ENCODE results near the gene RPAP2.
"Not testable (repeated sequence)": the region's sequence is repeated elsewhere in the genome, so short reads cannot be mapped to it uniquely, and the experiment has no call there.

Gene RPAP2

DNA sequence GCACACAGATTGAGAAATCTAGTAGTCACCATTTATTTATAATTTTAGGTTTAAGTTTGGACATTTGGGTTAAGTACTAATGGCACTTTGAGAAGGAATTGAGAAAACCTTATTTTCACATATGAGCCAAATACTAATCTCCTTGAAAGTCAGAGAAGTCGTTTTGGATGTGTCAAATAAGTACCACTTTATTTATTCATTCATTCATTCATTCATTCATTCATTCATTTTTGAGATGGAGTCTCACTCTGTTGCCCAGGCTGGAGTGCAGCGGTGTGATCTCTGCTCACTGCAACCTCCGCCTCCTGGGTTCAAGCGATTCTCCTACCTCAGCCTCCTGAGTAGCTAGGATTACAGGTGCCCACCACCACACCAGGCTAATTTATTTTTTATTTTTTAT, 79.1 kb downstream of the RPAP2 start:
- not testable (repeated sequence) for DNase-seq

DNA sequence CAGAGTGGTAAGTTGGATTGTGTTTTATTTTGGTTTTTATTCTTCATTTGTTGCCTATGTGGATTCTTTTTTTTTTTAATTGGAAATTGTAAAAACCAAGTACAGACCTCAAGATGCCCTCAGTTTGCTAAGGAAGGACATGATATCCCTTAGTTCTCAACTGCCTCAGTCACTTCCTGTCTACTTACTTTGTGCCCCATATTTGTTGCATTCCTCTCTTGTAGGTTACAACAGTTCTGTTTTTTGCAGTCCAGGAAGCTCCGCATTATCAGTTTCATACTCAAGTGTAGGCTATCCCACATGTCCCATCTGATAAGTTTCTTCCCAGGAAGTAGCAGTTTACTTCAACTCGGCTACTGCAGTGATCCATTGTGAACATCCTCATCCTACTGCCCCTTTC, 82.0 kb downstream of the RPAP2 start:
- DNase-seq: no peak

DNA sequence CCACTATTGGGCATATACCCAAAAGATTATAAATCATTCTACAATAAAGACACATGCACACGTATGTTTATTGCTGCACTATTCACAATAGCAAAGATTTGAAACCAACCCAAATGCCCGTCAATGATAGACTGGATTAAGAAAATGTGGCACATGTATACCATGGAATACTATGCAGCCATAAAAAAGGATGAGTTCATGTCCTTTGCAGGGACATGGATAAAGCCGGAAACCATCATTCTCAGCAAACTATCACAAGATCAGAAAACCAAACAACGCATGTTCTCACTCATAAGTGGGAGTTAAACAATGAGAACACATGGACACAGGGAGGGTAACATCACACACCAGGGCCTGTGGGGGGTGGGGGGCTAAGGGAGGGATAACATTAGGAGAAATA, 95.1 kb downstream of the RPAP2 start:
- DNase-seq: not testable (repeated sequence)

DNA sequence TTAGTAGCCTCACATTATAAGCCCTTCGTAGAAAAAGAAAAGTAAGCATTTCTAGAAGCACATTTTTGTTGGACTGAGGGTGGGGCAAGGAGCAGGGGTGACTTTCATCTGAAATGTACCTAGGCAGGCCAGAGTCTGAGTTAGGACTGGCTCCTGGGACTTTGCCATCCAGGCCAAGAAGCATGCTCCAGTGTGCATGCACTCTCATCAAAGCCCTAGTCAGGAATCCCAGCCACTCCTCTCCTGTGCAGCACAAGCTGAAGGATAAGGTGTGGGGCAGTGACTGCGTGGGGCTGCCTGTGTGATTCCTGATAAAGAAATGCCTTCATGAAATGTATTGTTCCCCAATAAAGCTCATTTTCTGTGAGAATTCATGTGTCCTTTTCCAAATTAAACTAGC, 99.7 kb downstream of the RPAP2 start:
- no peak for DNase-seq

- no peak for DNase-seq
Measured at GRCh38 chr1:92399076-92399475, 100.2 kb downstream of the RPAP2 start.

DNA sequence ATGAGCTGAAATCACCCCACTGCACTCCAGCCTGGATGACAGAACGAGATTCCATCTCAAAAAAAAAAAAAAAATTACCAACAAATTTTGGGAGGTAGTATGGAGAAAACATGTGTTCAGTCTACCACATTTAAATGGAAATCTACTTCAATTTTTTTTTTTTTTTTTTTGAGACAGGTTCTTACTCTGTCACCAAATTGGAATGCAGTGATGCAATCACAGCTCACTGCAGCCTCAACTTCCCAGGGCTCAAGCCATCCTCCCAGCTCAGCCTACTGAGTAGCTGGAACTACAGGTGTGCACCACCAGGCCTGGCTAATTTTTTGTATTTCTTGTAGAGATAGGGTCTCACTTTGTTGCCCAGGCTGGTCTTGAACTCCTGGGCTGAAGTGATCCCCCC, 105.8 kb downstream of the RPAP2 start:
- DNase-seq: no peak

GRCh38 chr1:92408825-92409224, 110.0 kb downstream of the RPAP2 start:
- DNase-seq: no peak

DNA sequence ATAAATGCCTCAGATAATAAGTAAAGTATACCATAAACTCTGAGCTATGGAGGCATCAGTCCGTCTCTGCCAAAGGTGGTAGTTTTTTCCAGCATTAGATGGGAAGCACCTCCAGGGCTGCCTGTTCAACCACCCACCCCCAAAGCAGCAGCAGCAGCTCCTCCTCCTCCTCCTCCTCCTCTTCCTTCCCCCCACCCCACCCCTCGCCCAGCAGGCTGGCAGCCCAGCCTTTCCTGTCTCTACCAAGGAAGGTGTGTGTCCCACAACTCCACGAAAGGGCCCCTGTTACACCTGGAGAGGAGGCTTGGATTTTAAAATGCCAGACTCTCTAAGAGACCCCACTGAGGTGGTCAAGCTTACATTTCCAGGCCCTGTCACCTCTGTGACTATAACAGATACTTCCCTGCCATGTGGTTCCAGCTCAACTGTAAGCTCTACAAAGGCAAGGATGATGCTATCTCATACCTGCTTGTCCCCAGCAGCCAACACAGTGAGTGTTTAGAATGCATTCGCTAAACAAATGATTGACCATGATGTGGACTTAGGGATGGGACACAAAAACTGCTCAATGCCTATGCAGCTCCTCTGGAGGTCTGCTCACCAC, 111.2 kb downstream of the RPAP2 start:
- DNase-seq: no peak

DNA sequence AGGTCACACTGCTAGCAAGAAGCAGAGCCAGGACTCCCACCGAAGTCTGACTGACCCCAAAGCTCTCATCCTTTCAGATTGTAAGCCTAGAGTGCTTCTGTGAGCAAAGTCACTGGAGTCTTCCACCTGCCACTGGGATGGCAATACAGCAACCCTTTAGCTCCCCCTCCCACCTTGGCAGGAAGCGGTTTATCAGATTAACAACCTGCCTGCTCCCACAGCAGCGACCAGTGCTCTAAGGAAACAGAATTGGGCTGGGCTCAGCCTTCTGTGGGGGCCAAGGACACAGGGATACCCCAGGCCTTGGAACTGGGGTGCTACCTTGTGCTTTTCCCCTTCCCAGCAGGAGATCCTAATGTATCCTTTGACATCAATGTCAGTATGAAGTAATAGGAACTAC, 111.8 kb downstream of the RPAP2 start:
- no peak for DNase-seq

- DNase-seq: no peak
Measured at GRCh38 chr1:92411511-92411910, 112.7 kb downstream of the RPAP2 start.

- no peak for DNase-seq
Measured at GRCh38 chr1:92419642-92420041, 120.8 kb downstream of the RPAP2 start.

- DNase-seq: no peak
Measured at GRCh38 chr1:92424381-92424780, 125.5 kb downstream of the RPAP2 start.

DNA sequence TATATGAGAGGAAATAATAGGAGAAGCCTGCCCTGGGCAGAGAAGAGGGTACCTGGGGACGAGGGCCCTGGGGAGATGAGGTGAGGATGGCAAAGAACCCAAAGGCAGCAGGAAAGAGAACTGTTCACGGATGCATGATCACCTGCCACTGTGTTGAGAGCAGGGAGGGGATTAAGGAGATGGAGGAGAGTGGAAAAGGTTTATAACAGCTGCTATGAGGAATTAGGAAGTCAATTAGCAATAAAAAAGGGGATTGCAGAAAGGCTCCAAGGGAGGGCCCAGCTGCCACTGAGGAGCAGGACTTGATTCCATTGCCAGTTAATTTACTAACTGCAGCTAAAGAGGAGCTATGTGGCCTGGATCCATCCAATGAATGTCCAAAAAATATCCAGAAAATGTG, 126.8 kb downstream of the RPAP2 start:
- DNase-seq: no peak

DNA sequence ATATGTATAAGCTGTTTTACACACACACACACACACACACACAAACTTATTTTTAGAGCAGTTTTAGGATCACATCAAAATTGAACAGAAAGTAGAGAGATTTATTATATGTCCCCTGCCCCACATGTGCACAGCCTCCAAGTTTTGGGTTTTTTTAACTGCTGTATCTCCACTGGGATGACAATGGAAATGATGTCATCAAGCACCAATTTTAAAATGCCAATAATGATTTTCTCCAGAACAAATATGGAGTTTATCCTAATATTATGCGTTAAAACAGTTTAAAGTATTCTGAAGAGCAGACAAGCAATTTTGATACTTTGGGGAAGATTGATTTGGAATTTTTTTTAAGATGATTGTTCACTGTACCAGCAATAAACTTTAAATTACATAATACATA, 131.2 kb downstream of the RPAP2 start:
- DNase-seq: no peak

DNA sequence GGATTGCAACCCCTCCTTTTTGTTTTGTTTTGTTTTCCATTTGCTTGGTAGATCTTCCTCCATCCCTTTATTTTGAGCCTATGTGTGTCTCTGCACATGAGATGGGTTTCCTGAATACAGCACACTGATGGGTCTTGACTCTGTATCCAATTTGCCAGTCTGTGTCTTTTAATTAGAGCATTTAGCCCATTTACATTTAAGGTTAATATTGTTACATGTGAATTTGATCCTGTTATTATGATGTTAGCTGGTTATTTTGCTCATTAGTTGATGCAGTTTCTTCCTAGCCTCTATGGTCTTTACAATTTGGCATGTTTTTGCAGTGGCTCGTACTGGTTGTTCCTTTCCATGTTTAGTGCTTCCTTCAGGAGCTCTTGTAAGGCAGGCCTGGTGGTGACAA, 135.7 kb downstream of the RPAP2 start:
- not testable (repeated sequence) for DNase-seq

DNA sequence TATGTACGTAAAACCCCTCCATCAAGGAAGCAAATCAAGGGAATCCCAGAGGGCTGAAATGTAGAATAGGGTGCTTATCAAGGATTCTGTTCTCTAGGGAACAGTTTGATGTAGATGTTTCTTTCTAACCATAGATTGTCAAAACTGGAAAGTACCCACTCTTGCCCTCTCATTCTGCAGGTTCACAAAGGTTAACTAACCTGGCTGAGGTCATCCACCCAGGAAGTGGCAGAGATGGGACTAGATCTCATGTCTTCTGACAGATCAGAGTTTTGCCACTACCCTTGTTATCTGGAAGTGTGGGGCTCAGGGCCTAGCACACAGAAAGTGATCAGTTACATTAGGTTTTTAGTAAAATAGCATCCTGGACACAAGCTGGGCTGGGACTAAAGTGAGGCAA, 140.4 kb downstream of the RPAP2 start:
- no peak for DNase-seq

DNA sequence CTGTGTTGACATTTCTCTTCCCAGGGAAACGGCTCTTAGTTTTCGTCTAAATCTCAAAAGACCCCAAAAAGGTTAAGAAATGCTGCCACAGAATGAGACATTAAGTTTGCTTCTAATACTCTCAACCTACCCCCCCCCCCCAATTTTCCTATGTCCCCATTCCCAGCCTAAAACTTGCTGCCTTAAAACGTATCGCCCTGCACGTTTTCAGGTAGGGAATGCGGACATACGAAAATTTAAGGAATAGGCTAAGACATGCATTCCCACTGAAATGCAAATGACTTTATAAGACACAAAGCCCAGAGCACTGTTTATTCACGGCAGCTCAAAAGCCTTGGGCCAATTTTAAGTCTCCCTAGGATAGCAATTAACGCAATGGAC, 142.4 kb downstream of the RPAP2 start:
- no peak for DNase-seq

DNA sequence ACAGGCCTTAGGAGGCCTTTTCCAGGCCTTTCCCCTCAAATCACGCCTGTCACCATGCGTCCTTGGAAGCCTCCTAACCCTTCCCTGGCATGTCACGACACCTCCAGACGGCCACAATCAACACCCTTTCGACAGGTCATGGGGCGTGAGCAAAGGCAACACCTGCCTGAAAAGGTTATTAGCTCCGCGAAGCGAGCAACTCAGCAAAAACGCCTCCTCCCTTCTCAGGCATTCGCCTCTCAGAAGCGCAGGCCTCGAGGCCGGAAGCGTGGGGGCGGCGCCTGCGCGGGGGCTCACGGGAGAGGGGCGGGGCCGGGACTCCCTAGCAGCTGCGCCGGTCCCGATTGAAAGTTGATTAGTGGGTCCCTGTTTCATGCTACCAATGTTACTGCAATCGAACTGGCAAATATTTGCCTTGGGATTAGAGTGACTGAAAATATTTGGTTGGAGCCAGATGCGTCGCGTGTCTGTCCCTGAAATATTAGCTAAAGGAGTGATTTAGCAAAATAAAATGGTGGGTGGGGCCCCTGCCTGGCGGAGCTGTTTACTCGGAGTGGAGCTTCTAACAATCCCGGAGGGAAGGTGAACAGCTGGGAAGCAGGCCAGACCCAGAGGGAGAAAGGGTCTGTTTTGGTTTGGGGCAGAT, 143.0 kb downstream of the RPAP2 start:
- no peak for DNase-seq

DNA sequence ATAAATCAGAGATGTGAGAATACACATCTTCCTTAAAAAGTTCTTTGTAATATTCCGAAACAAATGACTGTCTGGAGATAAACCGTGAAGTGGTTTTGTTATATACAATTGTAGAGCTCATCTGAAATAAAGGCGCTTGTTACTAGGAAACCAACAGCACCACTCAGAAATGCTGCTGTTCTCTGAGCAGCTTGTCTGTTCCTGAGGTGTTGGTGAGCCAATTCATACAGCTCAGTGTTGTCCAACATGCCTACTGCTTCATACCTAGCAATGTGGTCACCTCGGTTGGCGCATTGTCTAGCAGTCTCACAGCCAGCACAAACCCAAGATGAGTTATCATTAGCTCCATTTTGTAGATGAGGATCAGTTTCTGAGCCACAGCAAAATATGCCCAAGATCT, 143.5 kb downstream of the RPAP2 start:
- no peak for DNase-seq

DNA sequence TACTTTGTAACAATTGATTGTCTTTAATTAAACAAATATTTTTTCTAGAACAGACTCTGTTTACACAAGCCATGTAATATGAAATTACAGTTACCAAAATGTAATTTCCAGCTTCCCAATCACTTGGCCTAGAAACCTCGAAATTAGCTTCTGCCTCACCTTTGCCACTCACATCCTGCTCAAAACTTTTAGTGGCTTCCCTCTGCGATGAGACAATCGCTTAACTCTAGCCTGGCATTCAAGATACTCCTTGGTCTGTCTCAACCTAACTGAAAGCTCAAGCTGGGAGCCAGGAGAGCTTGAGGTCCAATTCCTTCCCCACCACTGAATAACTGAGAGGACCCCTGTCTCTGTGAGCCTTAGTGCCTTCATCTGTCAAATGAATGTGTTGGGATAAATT, 145.0 kb downstream of the RPAP2 start:
- DNase-seq: no peak

- no peak for DNase-seq
Measured at GRCh38 chr1:92444351-92444750, 145.5 kb downstream of the RPAP2 start.

GRCh38 chr1:92445865-92446264, 147.0 kb downstream of the RPAP2 start:
- DNase-seq: no peak

- no peak for DNase-seq
Measured at GRCh38 chr1:92446546-92446945, 147.7 kb downstream of the RPAP2 start.

- no peak for DNase-seq
Measured at GRCh38 chr1:92447033-92447681, 148.3 kb downstream of the RPAP2 start.

DNA sequence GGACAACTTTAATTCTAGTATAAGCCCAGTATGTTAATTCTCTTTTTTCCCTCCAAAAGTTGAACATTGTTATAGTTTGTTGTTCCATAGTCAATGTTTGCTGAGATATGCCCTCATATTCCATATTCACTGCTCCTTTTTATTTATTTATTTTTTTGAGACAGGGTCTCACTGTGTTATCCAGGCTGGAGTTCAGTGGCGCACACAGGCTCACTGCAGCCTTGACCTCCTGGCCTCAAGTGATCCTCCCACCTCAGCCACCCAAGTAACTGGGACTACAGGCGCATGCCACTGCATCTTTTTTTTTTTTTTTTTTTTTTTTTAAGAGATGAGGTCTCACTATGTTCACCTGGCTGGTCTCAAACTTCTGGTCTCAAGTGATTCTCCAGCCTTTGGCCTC, 149.1 kb downstream of the RPAP2 start:
- DNase-seq: no peak

Data from cerebellar nuclear complex (tissue), 1 donor.